Aorta (tissue), 5 donors: ENCODE data around the gene JARID2. TPM values are rescaled to one million over a fixed set of nuclear protein-coding genes. Genes with fewer than 3 reads are reported as not detected.

Experiments used
- ATAC-seq: fragments of 200-7000 bp; cut with Tn5 transposase; one replicate; pipeline ENCODE4 v1.9.1; 2022; ENCODE audit warnings: moderate library complexity; ENCODE audit not compliant: low FRiP score
- DNase-seq, 2 donors: peaks; one replicate each; pipeline ENCODE4 v3.0.0-alpha.2; 2020
- H3K27ac ChIP-seq, 2 donors: one replicate each; pipeline ENCODE4 v1.5.1; 2013; ENCODE audit warnings: low read length in 2 of 2, mild to moderate bottlenecking in 2 of 2, moderate library complexity in 2 of 2, control low read depth in 1 of 2, inconsistent platforms in 1 of 2, low read depth in 1 of 2
- H3K27me3 ChIP-seq, 2 donors: one replicate each; pipeline ENCODE4 v1.6.1; 2013; ENCODE audit warnings: control low read depth in 1 of 2, low read length in 1 of 2, mild to moderate bottlenecking in 1 of 2, moderate library complexity in 1 of 2; ENCODE audit not compliant: insufficient read depth in 2 of 2, control insufficient read depth in 1 of 2
- H3K36me3 ChIP-seq, 2 donors: one replicate each; pipeline ENCODE4 v1.6.1; 2013; ENCODE audit warnings: control low read depth in 1 of 2, low read length in 1 of 2, mild to moderate bottlenecking in 1 of 2; ENCODE audit not compliant: insufficient read depth in 2 of 2, control insufficient read depth in 1 of 2
- H3K4me1 ChIP-seq, 2 donors: one replicate each; pipeline ENCODE4 v1.6.1; 2013; ENCODE audit warnings: low read length in 2 of 2, control low read depth in 1 of 2, mild to moderate bottlenecking in 1 of 2, moderate library complexity in 1 of 2; ENCODE audit not compliant: insufficient read depth in 2 of 2, control insufficient read depth in 1 of 2
- H3K4me3 ChIP-seq, 2 donors: one replicate each; pipeline ENCODE4 v1.5.1; 2013; ENCODE audit warnings: low read length in 2 of 2, control low read depth in 1 of 2, mild to moderate bottlenecking in 1 of 2
- H3K9me3 ChIP-seq: one replicate; pipeline ENCODE4 v1.6.1; 2013; ENCODE audit warnings: mild to moderate bottlenecking, low read length; ENCODE audit not compliant: control insufficient read depth
- WGBS, 2 donors: extraction: QIAGEN DNeasy Blood & Tissue Kit; methylation state at CpG; one replicate each; pipeline ENCODE4 v1.1.7; 2013; 5-methylcytosine and 5-hydroxymethylcytosine counted together
- intact Hi-C, 2 donors: fragments of 100-400 bp; cut with DNase I; formaldehyde crosslinking; loops; one replicate each; pipeline versions ENCODE4 v1.14.2 to v1.15.0; 2022
- polyA plus RNA-seq, 2 donors: library from polyadenylated mRNA; stranded (reverse); fragments of 200-250 nt; gene quantifications; one replicate each; pipeline ENCODE4 v1.2.3, GENCODE V29; 2013
- total RNA-seq, 2 donors: library from RNA; stranded (reverse); fragmentation: NEBNext Ultra II Directional; extraction: Animal tissue kit (Norgen Biotek cat#: 25700); gene quantifications; one replicate each; pipeline ENCODE4 v1.2.1, GENCODE V29; 2021
- donor health status: healthy with polysubstance abuse.
- donor health status: Bipolar disorder and iron deficiency.
- donor health status: DM: no; HTN: no; CAD: no.
- donor health status: DM: no; HTN: no; CAD: no.
- donor health status: DM: yes; HTN: yes; CAD: no.

Gene JARID2
- total and polyA plus RNA-seq, 4 donors = 0.88 to 13.0 (median 7.1) TPM

GRCh38 chr6:15420959-15421438 lies 175.1 kb downstream of the JARID2 start:
- H3K27me3 ChIP-seq = no peaks in the 10 kb centered on the region
- H3K9me3 ChIP-seq = peaks cover 1% of the 10 kb centered on the region
- no peak overlapping the region for H3K27ac ChIP-seq
- intact Hi-C loops = no loop called here
- H3K4me1 ChIP-seq = no peaks in the 10 kb centered on the region
- ATAC-seq = no peak
- WGBS, 2 donors = 85 to 87% methylated on average over 10 of the region's 10 CpGs
- H3K36me3 ChIP-seq = no peaks in the 10 kb centered on the region
- H3K4me3 ChIP-seq = no peak overlapping the region
- no peak for DNase-seq

GRCh38 chr6:15421945-15422733 lies 176.3 kb downstream of the JARID2 start:
- Histone ChIP-seq H3K9me3 (peaks cover 1% of the 10 kb centered on the region), H3K4me3 (no peak overlapping the region), H3K36me3 (no peaks in the 10 kb centered on the region), H3K27ac (no peak overlapping the region), H3K27me3 (no peaks in the 10 kb centered on the region), H3K4me1 (no peaks in the 10 kb centered on the region)
- DNase-seq = no peak
- ATAC-seq = no peak
- WGBS, 2 donors = 95 to 96% methylated on average over 10 of the region's 10 CpGs
- intact Hi-C loops = no loop called here

GRCh38 chr6:15423286-15423993 lies 177.6 kb downstream of the JARID2 start:
- Histone ChIP-seq H3K4me1 (no peaks in the 10 kb centered on the region), H3K9me3 (no peaks in the 10 kb centered on the region), H3K36me3 (no peaks in the 10 kb centered on the region), H3K27me3 (no peaks in the 10 kb centered on the region), H3K27ac (no peak overlapping the region), H3K4me3 (no peak overlapping the region)
- no peak for DNase-seq
- intact Hi-C loops = no loop called here
- no peak for ATAC-seq
- WGBS, 2 donors = 91 to 92% methylated on average over 7 of the region's 7 CpGs

DNA sequence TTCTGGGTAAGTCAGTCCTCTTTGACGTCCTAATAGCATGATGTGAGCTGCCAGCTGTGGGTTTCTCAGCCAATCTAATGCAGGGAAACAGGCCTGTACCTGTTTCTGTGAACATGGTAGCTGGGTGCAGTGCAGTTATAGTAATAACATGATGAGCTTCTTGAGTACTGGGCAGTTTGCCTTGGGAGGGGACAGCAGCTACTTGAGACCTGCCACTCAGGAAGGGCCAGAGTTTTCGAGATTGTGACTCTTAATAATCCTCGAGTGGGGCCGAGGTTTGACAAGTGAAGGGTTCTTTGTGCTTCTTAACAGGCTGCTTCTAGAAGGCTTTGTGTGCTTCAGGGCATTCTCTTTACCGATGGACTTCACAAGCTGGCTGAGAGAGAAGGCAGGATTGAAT lies 180.1 kb downstream of the JARID2 start:
- Histone ChIP-seq H3K4me3 (no peak overlapping the region), H3K9me3 (no peaks in the 10 kb centered on the region), H3K4me1 (peaks cover 0 to 6% of the 10 kb centered on the region in 2 donors), H3K27me3 (no peaks in the 10 kb centered on the region), H3K36me3 (no peaks in the 10 kb centered on the region), H3K27ac (no peak overlapping the region)
- intact Hi-C loops = no loop called here
- WGBS, 2 donors = 89 to 91% methylated on average over 5 of the region's 5 CpGs
- no peak for DNase-seq
- no peak for ATAC-seq

DNA sequence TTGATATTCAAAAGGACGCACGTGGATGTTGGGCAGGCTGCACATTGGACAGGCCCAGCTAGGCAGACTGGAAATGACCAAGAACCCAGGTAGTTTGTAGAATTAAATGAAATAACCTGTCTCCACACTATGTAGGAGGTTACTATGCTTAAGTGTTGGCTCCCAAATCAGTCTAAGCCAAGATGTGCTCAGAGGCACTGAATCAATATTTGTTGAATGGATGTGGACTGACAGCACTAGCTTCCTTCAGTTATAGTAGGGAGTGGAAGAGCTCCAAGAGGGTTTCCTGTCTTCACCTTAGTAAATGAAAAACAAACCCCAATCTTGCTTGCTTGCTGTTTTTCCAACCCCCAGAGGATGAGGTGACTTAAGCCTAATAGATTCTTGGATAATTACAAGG lies 180.5 kb downstream of the JARID2 start:
- 96 to 99% methylated on average over 2 of the region's 2 CpGs for WGBS, 2 donors
- Histone ChIP-seq H3K27ac (no peak overlapping the region), H3K36me3 (no peaks in the 10 kb centered on the region), H3K4me3 (no peak overlapping the region), H3K4me1 (peaks cover 0 to 7% of the 10 kb centered on the region in 2 donors), H3K27me3 (no peaks in the 10 kb centered on the region), H3K9me3 (no peaks in the 10 kb centered on the region)
- intact Hi-C loops = no loop called here
- ATAC-seq (no peak), DNase-seq (no peak)

DNA sequence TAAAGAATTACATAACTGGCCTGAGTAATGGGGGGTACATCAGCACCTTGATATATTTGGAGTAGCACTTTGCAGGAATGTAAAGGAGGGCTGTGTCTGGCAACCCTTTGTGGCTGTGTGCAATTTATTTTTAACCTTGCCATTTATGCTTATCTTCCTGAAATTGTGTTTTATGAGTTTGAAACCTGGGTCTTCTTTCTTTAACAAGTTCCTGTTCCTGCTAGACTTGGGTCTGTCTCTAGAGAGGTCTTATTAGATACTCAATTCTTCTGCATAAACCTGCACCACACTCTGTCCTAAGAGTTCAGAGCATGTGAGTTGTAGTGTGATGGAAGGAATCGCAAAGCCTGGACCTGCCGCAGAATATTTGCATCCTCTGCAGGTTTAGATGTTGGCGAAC lies 181.0 kb downstream of the JARID2 start:
- H3K4me1 ChIP-seq = peaks cover 0 to 7% of the 10 kb centered on the region in 2 donors

GRCh38 chr6:15427331-15428070 lies 181.6 kb downstream of the JARID2 start:
- no peaks in the 10 kb centered on the region for H3K27me3 ChIP-seq
- H3K27ac ChIP-seq = no peak overlapping the region
- intact Hi-C loops = no loop called here
- no peaks in the 10 kb centered on the region for H3K9me3 ChIP-seq
- WGBS, 2 donors = 87 to 90% methylated on average over 5 of the region's 5 CpGs
- peaks cover 0 to 7% of the 10 kb centered on the region in 2 donors for H3K4me1 ChIP-seq
- no peak for ATAC-seq
- no peak for DNase-seq
- no peaks in the 10 kb centered on the region for H3K36me3 ChIP-seq
- no peak overlapping the region for H3K4me3 ChIP-seq

More for the DNA sequence above, 181.0 kb downstream of the JARID2 start:
- DNase-seq = no peak
- H3K9me3 ChIP-seq = no peaks in the 10 kb centered on the region
- H3K27ac ChIP-seq = no peak overlapping the region
- no peak overlapping the region for H3K4me3 ChIP-seq
- 91 to 100% methylated on average over 3 of the region's 3 CpGs for WGBS, 2 donors
- no peaks in the 10 kb centered on the region for H3K27me3 ChIP-seq
- ATAC-seq = no peak
- H3K36me3 ChIP-seq = no peaks in the 10 kb centered on the region
- intact Hi-C loops = no loop called here

DNA sequence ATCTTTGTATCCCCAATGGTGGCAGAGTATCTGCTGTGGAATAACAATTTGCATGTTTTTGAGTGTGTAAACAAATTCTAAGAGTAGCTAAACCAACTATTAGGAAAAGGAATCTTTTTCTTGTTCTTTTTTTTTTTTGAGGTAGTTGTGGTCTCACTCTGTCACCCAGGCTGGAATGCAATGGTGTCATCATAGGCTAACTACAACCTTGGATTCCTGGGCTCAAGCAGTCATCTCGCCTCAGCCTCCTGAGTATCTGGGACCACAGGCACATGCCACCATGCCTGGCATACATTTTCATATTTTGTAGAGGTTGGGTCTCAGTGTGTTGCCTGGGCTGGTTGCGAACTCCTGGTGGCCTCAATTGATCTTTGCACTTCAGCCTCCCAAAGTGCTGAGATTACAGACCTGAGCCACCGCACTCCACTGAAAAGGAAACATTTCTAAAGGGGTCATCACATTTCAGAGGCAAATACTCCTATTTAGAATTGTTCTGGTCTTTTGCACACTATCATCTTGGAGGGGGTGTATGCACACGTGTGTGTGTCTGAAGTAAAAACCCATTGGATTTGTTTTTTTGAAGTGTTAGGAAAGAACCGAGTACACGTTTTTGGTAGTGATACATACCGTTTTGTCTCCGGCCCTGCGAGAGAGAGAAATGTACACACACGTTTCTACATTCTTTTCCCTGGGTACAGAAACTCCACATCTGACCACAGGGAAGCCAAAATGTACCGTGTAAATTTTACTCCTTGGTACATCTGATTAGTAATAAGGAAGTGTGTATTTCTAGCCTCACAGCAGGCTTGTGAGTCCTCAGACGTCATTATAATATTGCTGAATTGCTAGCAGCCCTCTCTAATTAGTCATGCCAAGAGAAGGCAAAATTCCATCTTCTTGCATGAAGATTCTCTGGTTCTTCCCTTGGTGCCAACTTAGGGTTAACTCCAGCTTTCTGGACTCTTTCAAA lies 183.6 kb downstream of the JARID2 start:
- intact Hi-C loops = no loop called here
- DNase-seq (no peak), ATAC-seq (no peak)
- Histone ChIP-seq H3K36me3 (no peaks in the 10 kb centered on the region), H3K4me1 (peaks cover 0 to 19% of the 10 kb centered on the region in 2 donors), H3K4me3 (no peak overlapping the region), H3K27ac (no peak overlapping the region), H3K9me3 (no peaks in the 10 kb centered on the region), H3K27me3 (no peaks in the 10 kb centered on the region)
- WGBS, 2 donors = 74 to 80% methylated on average over 12 of the region's 12 CpGs
